Esophagus squamous epithelium (tissue), 4 donors: ENCODE measurements around the gene RPRM.

Source experiments
- POLR2A ChIP-seq, 4 donors: fragments of 450-650 bp; IDR thresholded peaks; one replicate each; pipeline ENCODE4 v1.6.1; 2017; ENCODE audit warnings: antibody characterized with exemption in 4 of 4, mild to moderate bottlenecking in 4 of 4, moderate library complexity in 3 of 4
- TF ChIP-seq, protein P1 (sequence below), 6 experiments: fragments of 450-650 bp in 4 of 6; fragments of 200-600 bp in 2 of 6; sonication (generic) in 2 of 6; IDR thresholded peaks; one replicate each; pipeline ENCODE4 v1.5.1; 2016 to 2019; ENCODE audit warnings: antibody characterized with exemption in 6 of 6, mild to moderate bottlenecking in 4 of 6, moderate library complexity in 4 of 6

DNA sequence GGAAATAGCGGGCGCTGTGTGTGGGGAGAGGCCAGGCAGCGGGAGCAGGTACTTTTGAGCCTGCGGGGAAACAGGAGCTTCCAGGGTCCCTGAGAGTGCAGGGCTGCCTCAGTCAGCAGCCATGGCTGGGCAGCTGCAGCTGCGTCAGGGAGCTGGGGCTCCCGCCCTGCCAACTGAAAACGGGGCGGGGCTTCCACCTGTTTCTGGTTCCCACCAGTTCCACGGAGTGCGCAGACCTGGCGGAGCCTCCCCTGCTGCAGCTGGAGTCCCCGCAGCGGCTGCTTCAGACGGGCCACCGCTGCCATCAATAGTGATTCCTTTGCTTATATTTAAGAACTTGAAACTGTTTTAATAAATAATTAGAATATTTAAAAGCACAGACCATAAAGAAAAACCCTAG is 30.6 kb upstream of the RPRM start:
- TF ChIP-seq, protein P1, sequence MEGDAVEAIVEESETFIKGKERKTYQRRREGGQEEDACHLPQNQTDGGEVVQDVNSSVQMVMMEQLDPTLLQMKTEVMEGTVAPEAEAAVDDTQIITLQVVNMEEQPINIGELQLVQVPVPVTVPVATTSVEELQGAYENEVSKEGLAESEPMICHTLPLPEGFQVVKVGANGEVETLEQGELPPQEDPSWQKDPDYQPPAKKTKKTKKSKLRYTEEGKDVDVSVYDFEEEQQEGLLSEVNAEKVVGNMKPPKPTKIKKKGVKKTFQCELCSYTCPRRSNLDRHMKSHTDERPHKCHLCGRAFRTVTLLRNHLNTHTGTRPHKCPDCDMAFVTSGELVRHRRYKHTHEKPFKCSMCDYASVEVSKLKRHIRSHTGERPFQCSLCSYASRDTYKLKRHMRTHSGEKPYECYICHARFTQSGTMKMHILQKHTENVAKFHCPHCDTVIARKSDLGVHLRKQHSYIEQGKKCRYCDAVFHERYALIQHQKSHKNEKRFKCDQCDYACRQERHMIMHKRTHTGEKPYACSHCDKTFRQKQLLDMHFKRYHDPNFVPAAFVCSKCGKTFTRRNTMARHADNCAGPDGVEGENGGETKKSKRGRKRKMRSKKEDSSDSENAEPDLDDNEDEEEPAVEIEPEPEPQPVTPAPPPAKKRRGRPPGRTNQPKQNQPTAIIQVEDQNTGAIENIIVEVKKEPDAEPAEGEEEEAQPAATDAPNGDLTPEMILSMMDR (IDR thresholded peaks at IDR 0.05), result no peak
- no peak for TF ChIP-seq POLR2A (IDR thresholded peaks at IDR 0.05)
